Memory B cell (primary cell): Measurements from ENCODE around the gene HYKK.
"Not testable (repeated sequence)": the region's sequence is repeated elsewhere in the genome, so short reads cannot be mapped to it uniquely, and the experiment has no call there.

ENCODE experiments used
- ATAC-seq: fragments of 150-1000 bp; cut with Tn5 transposase; 2 replicates; pipeline ENCODE4 v1.10.0; 2021; ENCODE audit warnings: low read depth, mild to moderate bottlenecking, moderate library complexity
- DNase-seq, 2 donors: peaks; one replicate each; pipeline ENCODE4 v3.0.0; 2022; ENCODE audit warnings: low spot score in 2 of 2
- H3K27ac Mint-ChIP-seq: one replicate; pipeline ENCODE4 v1.8.0; 2022; ENCODE audit warnings: mild to moderate bottlenecking, moderate library complexity, mixed read lengths
- H3K27me3 Mint-ChIP-seq: one replicate; pipeline ENCODE4 v1.8.0; 2022; ENCODE audit warnings: mixed read lengths
- H3K36me3 Mint-ChIP-seq: one replicate; pipeline ENCODE4 v1.8.0; 2022; ENCODE audit warnings: mild to moderate bottlenecking, mixed read lengths
- H3K4me1 Mint-ChIP-seq: one replicate; pipeline ENCODE4 v1.8.0; 2022; ENCODE audit warnings: mixed read lengths
- H3K4me3 Mint-ChIP-seq: one replicate; pipeline ENCODE4 v1.8.0; 2022; ENCODE audit warnings: mild to moderate bottlenecking, moderate library complexity, mixed read lengths
- H3K9me3 Mint-ChIP-seq: one replicate; pipeline ENCODE4 v1.8.0; 2022; ENCODE audit warnings: mixed read lengths

The HYKK gene

GRCh38 chr15:78524230-78524629, 16.9 kb downstream of the HYKK start:
- Mint-ChIP-seq H3K4me1 (no peaks in the 10 kb centered on the region), H3K36me3 (no peaks in the 10 kb centered on the region), H3K27ac (no peak overlapping the region), H3K4me3 (no peak overlapping the region), H3K9me3 (peaks cover 1% of the 10 kb centered on the region), H3K27me3 (no peaks in the 10 kb centered on the region)
- DNase-seq (no peak), ATAC-seq (no peak)

GRCh38 chr15:78527325-78527724, 19.9 kb downstream of the HYKK start:
- no peak for DNase-seq
- peaks cover 1% of the 10 kb centered on the region for H3K9me3 Mint-ChIP-seq
- H3K27ac Mint-ChIP-seq = no peak overlapping the region
- no peaks in the 10 kb centered on the region for H3K4me1 Mint-ChIP-seq
- H3K4me3 Mint-ChIP-seq = peak overlapping the region; percentile 4
- H3K27me3 Mint-ChIP-seq = no peaks in the 10 kb centered on the region
- ATAC-seq = no peak
- no peaks in the 10 kb centered on the region for H3K36me3 Mint-ChIP-seq

GRCh38 chr15:78533331-78533730, 26.0 kb downstream of the HYKK start:
- Mint-ChIP-seq H3K9me3 (no peaks in the 10 kb centered on the region), H3K36me3 (no peaks in the 10 kb centered on the region), H3K27ac (no peak overlapping the region), H3K4me1 (no peaks in the 10 kb centered on the region), H3K4me3 (no peak overlapping the region), H3K27me3 (no peaks in the 10 kb centered on the region)
- no peak for DNase-seq
- no peak for ATAC-seq

- H3K27ac Mint-ChIP-seq = no peak overlapping the region
- DNase-seq (no peak), ATAC-seq (no peak)
Measured at GRCh38 chr15:78536134-78536533, 28.8 kb downstream of the HYKK start.

GRCh38 chr15:78537266-78537905, 30.0 kb downstream of the HYKK start:
- Mint-ChIP-seq H3K4me1 (peaks cover 13% of the 10 kb centered on the region), H3K36me3 (peaks cover 2% of the 10 kb centered on the region), H3K4me3 (no peak overlapping the region), H3K9me3 (peaks cover 1% of the 10 kb centered on the region), H3K27me3 (no peaks in the 10 kb centered on the region), H3K27ac (no peak overlapping the region)
- DNase-seq = no peak
- ATAC-seq = no peak

More at GRCh38 chr15:78536134-78536533, 28.8 kb downstream of the HYKK start:
- H3K4me3 Mint-ChIP-seq = no peak overlapping the region
- no peaks in the 10 kb centered on the region for H3K27me3 Mint-ChIP-seq
- peaks cover 1% of the 10 kb centered on the region for H3K9me3 Mint-ChIP-seq
- no peaks in the 10 kb centered on the region for H3K36me3 Mint-ChIP-seq
- peaks cover 6% of the 10 kb centered on the region for H3K4me1 Mint-ChIP-seq

- H3K27ac Mint-ChIP-seq = no peak overlapping the region
- peaks cover 4% of the 10 kb centered on the region for H3K36me3 Mint-ChIP-seq
- no peak for DNase-seq
- H3K27me3 Mint-ChIP-seq = no peaks in the 10 kb centered on the region
- no peak overlapping the region for H3K4me3 Mint-ChIP-seq
- ATAC-seq = no peak
- H3K4me1 Mint-ChIP-seq = peaks cover 15% of the 10 kb centered on the region
- peaks cover 1% of the 10 kb centered on the region for H3K9me3 Mint-ChIP-seq
Measured at GRCh38 chr15:78538358-78538757, 31.0 kb downstream of the HYKK start.

- H3K9me3 Mint-ChIP-seq, H3K36me3 Mint-ChIP-seq, ATAC-seq, DNase-seq, H3K27me3 Mint-ChIP-seq: not testable (repeated sequence)
- H3K27ac Mint-ChIP-seq = peak overlapping the region; percentile 86
- H3K4me3 Mint-ChIP-seq = peak overlapping the region; percentile 88
- H3K4me1 Mint-ChIP-seq = peaks cover 15% of the 10 kb centered on the region
Measured at GRCh38 chr15:78539464-78540140, 32.2 kb downstream of the HYKK start.

- DNase-seq (peak; percentile 94 to 97), ATAC-seq (peak; percentile 85)
- Mint-ChIP-seq H3K4me1 (peaks cover 15% of the 10 kb centered on the region), H3K9me3 (peaks cover 1% of the 10 kb centered on the region), H3K27ac (peak within 1 kb of the TSS; percentile 86), H3K27me3 (no peaks in the 10 kb centered on the region), H3K4me3 (peak within 1 kb of the TSS; percentile 88), H3K36me3 (peaks cover 4% of the 10 kb centered on the region)
Measured at GRCh38 chr15:78540141-78540870, 32.9 kb downstream of the HYKK start, which contains the start of gene PSMA4. Gene PSMA4 (plus strand): TSS chr15:78540444. CDS start chr15:78541928, 1,484 bp downstream.

- DNase-seq (no peak), ATAC-seq (no peak)
- Mint-ChIP-seq H3K9me3 (peaks cover 1% of the 10 kb centered on the region), H3K36me3 (peaks cover 4% of the 10 kb centered on the region), H3K27ac (peak overlapping the region; percentile 86), H3K27me3 (no peaks in the 10 kb centered on the region), H3K4me3 (peak overlapping the region; percentile 88), H3K4me1 (peaks cover 15% of the 10 kb centered on the region)
Measured at GRCh38 chr15:78540871-78541743, 33.7 kb downstream of the HYKK start.

- ATAC-seq (no peak), DNase-seq (no peak)
- Mint-ChIP-seq H3K27me3 (no peaks in the 10 kb centered on the region), H3K9me3 (peaks cover 1% of the 10 kb centered on the region), H3K4me1 (peaks cover 15% of the 10 kb centered on the region), H3K27ac (peak overlapping the region; percentile 86), H3K4me3 (peak overlapping the region; percentile 88), H3K36me3 (peaks cover 4% of the 10 kb centered on the region)
Measured at GRCh38 chr15:78541744-78542034, 34.3 kb downstream of the HYKK start.

GRCh38 chr15:78542647-78543046, 35.3 kb downstream of the HYKK start:
- no peak for ATAC-seq
- peaks cover 15% of the 10 kb centered on the region for H3K4me1 Mint-ChIP-seq
- no peak overlapping the region for H3K4me3 Mint-ChIP-seq
- H3K27ac Mint-ChIP-seq = peak overlapping the region; percentile 28
- peaks cover 4% of the 10 kb centered on the region for H3K36me3 Mint-ChIP-seq
- peaks cover 1% of the 10 kb centered on the region for H3K9me3 Mint-ChIP-seq
- H3K27me3 Mint-ChIP-seq = no peaks in the 10 kb centered on the region
- no peak for DNase-seq

- H3K4me3 Mint-ChIP-seq = no peak overlapping the region
- H3K27me3 Mint-ChIP-seq = no peaks in the 10 kb centered on the region
- ATAC-seq = no peak
- no peaks in the 10 kb centered on the region for H3K9me3 Mint-ChIP-seq
- H3K4me1 Mint-ChIP-seq = no peaks in the 10 kb centered on the region
- H3K27ac Mint-ChIP-seq = no peak overlapping the region
- no peak for DNase-seq
- peaks cover 16% of the 10 kb centered on the region for H3K36me3 Mint-ChIP-seq
Measured at GRCh38 chr15:78550194-78550593, 42.8 kb downstream of the HYKK start.

GRCh38 chr15:78550815-78551214, 43.4 kb downstream of the HYKK start:
- DNase-seq = no peak
- Mint-ChIP-seq H3K4me3 (no peak overlapping the region), H3K9me3 (no peaks in the 10 kb centered on the region), H3K27ac (no peak overlapping the region), H3K36me3 (peaks cover 16% of the 10 kb centered on the region), H3K4me1 (no peaks in the 10 kb centered on the region), H3K27me3 (no peaks in the 10 kb centered on the region)
- no peak for ATAC-seq

- H3K9me3 Mint-ChIP-seq = no peaks in the 10 kb centered on the region
- no peak overlapping the region for H3K27ac Mint-ChIP-seq
- no peaks in the 10 kb centered on the region for H3K27me3 Mint-ChIP-seq
- no peak overlapping the region for H3K4me3 Mint-ChIP-seq
- DNase-seq = no peak
- H3K36me3 Mint-ChIP-seq = peaks cover 16% of the 10 kb centered on the region
- ATAC-seq = no peak
- H3K4me1 Mint-ChIP-seq = peaks cover 2% of the 10 kb centered on the region
Measured at GRCh38 chr15:78551902-78552301, 44.5 kb downstream of the HYKK start.
